Vagina (tissue), 2 donors: ENCODE results near the gene EFNB2.

Experiments
- POLR2A ChIP-seq, 2 donors: fragments of 450-650 bp; IDR thresholded peaks; one replicate each; pipeline ENCODE4 v1.6.1; 2017; ENCODE audit warnings: antibody characterized with exemption in 2 of 2, mild to moderate bottlenecking in 2 of 2, moderate library complexity in 2 of 2
- TF ChIP-seq, protein P1 (sequence below), 3 experiments: fragments of 450-650 bp in 2 of 3; fragments of 200-600 bp in 1 of 3; sonication (generic) in 1 of 3; IDR thresholded peaks; one replicate each; pipeline ENCODE4 v1.5.1; 2017 to 2019; ENCODE audit warnings: antibody characterized with exemption in 3 of 3, mild to moderate bottlenecking in 2 of 3, moderate library complexity in 2 of 3

DNA sequence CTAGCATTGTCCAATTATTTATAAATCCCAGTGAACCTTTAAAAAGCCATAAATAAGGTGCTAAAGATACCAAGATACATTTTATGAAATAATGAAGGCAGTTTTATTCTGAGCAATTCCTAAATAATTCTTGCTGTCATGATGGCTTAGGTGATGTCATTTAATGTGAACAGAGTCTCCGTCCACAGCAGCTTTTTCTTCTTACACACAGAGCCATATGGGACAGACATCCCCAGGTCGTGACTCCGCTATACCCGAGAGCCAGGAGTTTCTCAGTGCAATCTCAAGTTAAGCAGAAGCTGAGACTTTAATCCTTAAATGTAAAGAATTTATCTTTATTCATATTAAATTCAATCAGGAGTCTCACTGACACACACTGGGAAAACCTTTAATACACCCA lies 29.7 kb downstream of the EFNB2 start:
- TF ChIP-seq, protein P1, sequence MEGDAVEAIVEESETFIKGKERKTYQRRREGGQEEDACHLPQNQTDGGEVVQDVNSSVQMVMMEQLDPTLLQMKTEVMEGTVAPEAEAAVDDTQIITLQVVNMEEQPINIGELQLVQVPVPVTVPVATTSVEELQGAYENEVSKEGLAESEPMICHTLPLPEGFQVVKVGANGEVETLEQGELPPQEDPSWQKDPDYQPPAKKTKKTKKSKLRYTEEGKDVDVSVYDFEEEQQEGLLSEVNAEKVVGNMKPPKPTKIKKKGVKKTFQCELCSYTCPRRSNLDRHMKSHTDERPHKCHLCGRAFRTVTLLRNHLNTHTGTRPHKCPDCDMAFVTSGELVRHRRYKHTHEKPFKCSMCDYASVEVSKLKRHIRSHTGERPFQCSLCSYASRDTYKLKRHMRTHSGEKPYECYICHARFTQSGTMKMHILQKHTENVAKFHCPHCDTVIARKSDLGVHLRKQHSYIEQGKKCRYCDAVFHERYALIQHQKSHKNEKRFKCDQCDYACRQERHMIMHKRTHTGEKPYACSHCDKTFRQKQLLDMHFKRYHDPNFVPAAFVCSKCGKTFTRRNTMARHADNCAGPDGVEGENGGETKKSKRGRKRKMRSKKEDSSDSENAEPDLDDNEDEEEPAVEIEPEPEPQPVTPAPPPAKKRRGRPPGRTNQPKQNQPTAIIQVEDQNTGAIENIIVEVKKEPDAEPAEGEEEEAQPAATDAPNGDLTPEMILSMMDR (IDR thresholded peaks at IDR 0.05), result no peak
- TF ChIP-seq POLR2A (IDR thresholded peaks at IDR 0.05), result no peak
